Adrenal gland (tissue), 5 donors: ENCODE results near the gene NOB1.

ENCODE experiments used
- POLR2A ChIP-seq, 2 donors: fragments of 450-650 bp; IDR thresholded peaks; one replicate each; pipeline ENCODE4 v1.6.1; 2017; ENCODE audit warnings: antibody characterized with exemption in 2 of 2, mild to moderate bottlenecking in 2 of 2, moderate library complexity in 1 of 2
- TF ChIP-seq, protein P1 (sequence below), 6 experiments: fragments of 450-650 bp in 4 of 6; fragments of 200-600 bp in 2 of 6; sonication (generic) in 1 of 6; IDR thresholded peaks; 1 replicate in 5 of 6; 2 replicates in 1 of 6; pipeline versions ENCODE4 v1.5.1 to v1.8.0; 2016 to 2021; ENCODE audit warnings: antibody characterized with exemption in 6 of 6, mild to moderate bottlenecking in 2 of 6, moderate library complexity in 1 of 6
- donor health status: DM: no; HTN: no; CAD: no.

DNA sequence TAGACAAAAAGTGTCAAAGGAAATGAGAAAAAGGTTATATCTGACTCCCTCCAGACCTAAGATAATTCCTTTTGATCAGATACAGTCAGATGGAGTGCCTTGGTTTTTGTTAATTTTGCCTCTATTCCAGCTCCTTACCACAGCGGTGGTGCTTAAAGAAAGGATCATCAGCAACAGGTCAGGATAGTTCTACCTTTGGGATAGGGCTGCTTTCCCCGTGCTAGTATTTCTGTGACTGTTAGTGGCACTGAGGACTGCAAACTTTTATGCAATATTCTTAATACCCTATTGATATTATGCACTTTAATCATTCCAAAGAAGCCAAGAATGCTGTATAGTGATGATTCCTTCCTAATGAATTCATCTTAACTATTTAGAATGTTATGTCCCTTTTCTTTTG, 52.9 kb downstream of the NOB1 start:
- TF ChIP-seq POLR2A (IDR thresholded peaks at IDR 0.05) = no peak
- TF ChIP-seq, protein P1, sequence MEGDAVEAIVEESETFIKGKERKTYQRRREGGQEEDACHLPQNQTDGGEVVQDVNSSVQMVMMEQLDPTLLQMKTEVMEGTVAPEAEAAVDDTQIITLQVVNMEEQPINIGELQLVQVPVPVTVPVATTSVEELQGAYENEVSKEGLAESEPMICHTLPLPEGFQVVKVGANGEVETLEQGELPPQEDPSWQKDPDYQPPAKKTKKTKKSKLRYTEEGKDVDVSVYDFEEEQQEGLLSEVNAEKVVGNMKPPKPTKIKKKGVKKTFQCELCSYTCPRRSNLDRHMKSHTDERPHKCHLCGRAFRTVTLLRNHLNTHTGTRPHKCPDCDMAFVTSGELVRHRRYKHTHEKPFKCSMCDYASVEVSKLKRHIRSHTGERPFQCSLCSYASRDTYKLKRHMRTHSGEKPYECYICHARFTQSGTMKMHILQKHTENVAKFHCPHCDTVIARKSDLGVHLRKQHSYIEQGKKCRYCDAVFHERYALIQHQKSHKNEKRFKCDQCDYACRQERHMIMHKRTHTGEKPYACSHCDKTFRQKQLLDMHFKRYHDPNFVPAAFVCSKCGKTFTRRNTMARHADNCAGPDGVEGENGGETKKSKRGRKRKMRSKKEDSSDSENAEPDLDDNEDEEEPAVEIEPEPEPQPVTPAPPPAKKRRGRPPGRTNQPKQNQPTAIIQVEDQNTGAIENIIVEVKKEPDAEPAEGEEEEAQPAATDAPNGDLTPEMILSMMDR (IDR thresholded peaks at IDR 0.05) = no peak
